ENCODE measurements around the gene PHOX2A.

Gene PHOX2A

GRCh38 chr11:72244060-72244360 lies at the start of gene PHOX2A:
Gene PHOX2A, minus strand, starts transcription at chr11:72244176. Its CDS starts 172 bp downstream, at chr11:72244004.
- TF ChIP-seq CTCF (IDR thresholded peaks at IDR 0.05) = no peak

GRCh38 chr11:72293391-72293790 lies 49.4 kb upstream of the PHOX2A start:
- no peak for TF ChIP-seq CTCF (IDR thresholded peaks at IDR 0.05)

- TF ChIP-seq CTCF (IDR thresholded peaks at IDR 0.05) = no peak
Measured at GRCh38 chr11:72292106-72292785, 48.3 kb upstream of the PHOX2A start.

- peak; percentile 61 for TF ChIP-seq CTCF (IDR thresholded peaks at IDR 0.05)
Measured at GRCh38 chr11:72290741-72291140, 46.8 kb upstream of the PHOX2A start.

- TF ChIP-seq CTCF (IDR thresholded peaks at IDR 0.05) = no peak
Measured at GRCh38 chr11:72287293-72287692, 43.3 kb upstream of the PHOX2A start.

GRCh38 chr11:72283947-72284346 lies 40.0 kb upstream of the PHOX2A start:
- TF ChIP-seq CTCF (IDR thresholded peaks at IDR 0.05) = no peak

GRCh38 chr11:72280726-72281315 lies 36.8 kb upstream of the PHOX2A start:
- no peak for TF ChIP-seq CTCF (IDR thresholded peaks at IDR 0.05)

- no peak for TF ChIP-seq CTCF (IDR thresholded peaks at IDR 0.05)
Measured at GRCh38 chr11:72280037-72280436, 36.1 kb upstream of the PHOX2A start.

All from LNCAP (cell line).